NCI-H2107 (cell line): Measurements from ENCODE around the gene MAMSTR.
"Not testable (repeated sequence)": the region's sequence is repeated elsewhere in the genome, so short reads cannot be mapped to it uniquely, and the experiment has no call there.

Source experiments
- DNase-seq: peaks from one replicate; lab custom pipeline; 2025; lab: John Stamatoyannopoulos, UW

The MAMSTR gene

GRCh38 chr19:48685583-48685982 is 33.9 kb downstream of the MAMSTR start:
- no peak for DNase-seq

DNA sequence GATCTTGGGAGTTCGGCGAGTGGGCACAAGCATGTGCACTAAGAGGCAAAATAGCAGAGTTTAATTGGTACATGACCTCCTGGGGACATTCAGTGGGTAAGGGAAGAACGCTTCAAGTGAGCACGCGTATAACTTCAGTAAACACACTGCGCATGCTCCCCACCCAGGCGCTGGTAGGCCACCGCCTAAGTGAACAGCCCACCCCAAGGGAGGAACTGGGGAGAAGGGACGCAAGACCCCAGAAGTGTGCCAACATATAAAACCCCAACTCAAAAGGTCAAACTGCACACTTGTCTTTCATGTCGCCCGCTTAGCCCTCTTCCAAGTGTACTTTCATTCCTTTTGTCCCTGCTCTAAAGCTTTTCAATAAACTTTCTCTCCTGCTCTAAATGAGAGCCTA is 36.2 kb downstream of the MAMSTR start:
- no peak for DNase-seq

- peak; percentile 75 for DNase-seq
Measured at GRCh38 chr19:48681127-48681470, 38.4 kb downstream of the MAMSTR start.

DNA sequence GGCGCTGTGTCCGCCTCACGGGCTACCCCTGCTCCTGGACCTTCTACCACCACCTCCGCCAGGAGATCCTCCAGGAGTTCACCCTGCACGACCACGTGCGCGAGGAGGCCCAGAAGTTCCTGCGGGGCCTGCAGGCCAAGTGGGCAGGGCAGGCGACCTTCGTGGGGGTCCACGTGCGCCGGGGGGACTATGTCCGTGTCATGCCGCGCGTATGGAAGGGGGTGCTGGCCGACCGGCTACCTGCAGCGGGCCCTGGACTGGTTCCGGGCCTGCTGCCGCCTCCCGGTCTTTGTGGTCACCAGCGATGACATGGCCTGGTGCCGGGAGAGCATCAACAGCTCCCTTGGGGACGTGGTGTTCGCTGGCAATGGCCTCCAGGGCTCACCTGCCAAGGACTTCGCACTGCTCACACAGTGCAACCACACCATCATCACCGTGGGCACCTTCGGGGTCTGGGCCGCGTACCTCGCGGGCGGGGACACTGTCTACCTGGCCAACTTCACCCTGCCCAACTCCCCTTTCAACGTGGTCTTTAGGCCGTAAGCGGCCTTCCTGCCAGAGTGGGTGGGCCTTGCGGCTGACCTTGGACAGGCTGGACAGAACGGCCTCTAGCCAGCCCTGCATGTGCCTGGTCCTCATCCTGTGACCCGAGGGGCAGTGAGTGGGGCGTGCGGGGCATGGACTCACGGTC is 38.9 kb downstream of the MAMSTR start:
- no peak for DNase-seq

- not testable (repeated sequence) for DNase-seq
Measured at GRCh38 chr19:48680006-48680405, 39.5 kb downstream of the MAMSTR start.

GRCh38 chr19:48678201-48678600 is 41.3 kb downstream of the MAMSTR start:
- DNase-seq, result no peak

DNA sequence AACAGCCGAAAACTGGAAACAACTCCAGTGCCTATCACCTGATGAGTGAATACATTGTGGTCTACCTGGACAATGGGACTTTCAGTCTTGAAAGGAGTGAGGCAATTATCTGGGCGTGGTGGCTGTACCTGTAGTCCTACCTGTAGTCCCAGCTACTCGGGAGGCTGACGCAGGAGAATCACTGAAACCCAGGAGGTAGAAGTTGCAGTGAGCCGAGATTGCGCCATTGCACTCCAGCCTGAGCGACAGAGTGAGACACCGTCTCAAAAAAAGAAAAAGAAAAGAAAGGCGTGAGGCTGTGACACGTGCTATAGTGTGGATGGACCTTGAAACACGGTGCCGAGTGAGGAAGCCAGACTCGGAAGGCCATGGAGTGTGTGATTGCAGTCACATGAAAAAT is 42.6 kb downstream of the MAMSTR start:
- DNase-seq, result no peak

- no peak for DNase-seq
Measured at GRCh38 chr19:48676487-48676886, 43.0 kb downstream of the MAMSTR start.

GRCh38 chr19:48674921-48675824 is 44.4 kb downstream of the MAMSTR start:
- peak; percentile 61 for DNase-seq

DNA sequence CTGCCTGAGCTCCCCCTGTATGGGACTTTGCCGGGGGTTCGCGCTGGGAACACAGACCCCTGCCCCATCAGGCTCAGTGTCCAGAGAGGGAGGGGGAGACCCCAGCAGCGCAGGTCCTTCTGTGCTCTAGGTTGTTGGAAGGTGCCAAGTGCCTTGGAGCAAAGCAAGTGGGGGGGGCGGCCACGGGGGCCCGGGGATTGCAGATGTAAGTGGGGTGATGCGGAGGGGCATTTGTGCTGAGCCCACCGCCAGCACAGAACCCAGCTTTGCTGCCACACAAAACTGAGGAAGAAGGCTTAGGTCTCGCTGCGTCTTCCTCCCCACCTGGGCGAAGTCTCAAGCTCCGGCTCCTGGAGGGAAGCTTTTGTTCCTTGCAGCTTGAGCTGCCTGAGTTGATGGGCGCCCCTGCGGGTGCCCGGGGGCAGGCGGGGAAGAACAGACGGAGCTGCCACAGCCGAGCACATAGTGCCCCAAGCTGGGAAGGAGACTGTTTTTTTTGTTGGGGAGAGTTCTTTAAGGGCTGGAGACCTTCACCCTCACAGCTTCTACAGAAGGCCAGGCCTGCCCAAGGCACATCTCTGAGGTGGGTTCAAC is 45.2 kb downstream of the MAMSTR start:
- DNase-seq, result no peak

- DNase-seq, result no peak
Measured at GRCh38 chr19:48673436-48674100, 46.0 kb downstream of the MAMSTR start.

- no peak for DNase-seq
Measured at GRCh38 chr19:48672994-48673393, 46.5 kb downstream of the MAMSTR start, which contains the start of gene NTN5. NTN5 (minus strand) TSS chr19:48673017; CDS start chr19:48670986, 2,031 bp downstream.

DNA sequence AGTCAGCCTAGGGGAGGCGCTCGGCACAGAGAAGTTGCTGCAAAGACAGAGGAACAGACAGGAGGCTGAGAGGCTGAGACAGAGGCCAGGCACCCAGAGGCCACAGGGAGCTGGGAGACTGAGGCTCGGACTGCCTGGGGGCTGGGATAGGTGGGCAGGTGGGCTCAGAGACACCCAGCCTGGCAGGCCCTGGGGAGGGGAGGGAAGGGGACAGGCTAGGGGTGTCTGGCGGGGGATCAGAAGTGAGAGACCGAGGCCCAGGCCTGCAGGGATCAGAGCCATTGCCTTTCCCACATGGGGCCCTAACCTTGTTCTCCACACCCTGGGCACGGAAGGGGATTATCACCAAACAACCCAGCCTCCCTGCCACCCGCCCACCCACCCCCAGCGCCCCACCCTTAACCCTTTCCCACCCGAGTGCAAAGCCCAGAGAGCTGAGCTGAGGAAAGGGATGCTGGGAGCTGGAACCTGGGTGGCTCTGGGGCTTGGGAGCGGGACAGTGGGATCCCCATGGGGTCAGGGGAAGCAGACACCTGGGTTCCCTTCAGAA is 48.0 kb downstream of the MAMSTR start:
- DNase-seq, result no peak

GRCh38 chr19:48670699-48671445 is 48.7 kb downstream of the MAMSTR start:
- DNase-seq, result no peak

- no peak for DNase-seq
Measured at GRCh38 chr19:48669903-48670668, 49.4 kb downstream of the MAMSTR start.

- no peak for DNase-seq
Measured at GRCh38 chr19:48668761-48669160, 50.8 kb downstream of the MAMSTR start.

DNA sequence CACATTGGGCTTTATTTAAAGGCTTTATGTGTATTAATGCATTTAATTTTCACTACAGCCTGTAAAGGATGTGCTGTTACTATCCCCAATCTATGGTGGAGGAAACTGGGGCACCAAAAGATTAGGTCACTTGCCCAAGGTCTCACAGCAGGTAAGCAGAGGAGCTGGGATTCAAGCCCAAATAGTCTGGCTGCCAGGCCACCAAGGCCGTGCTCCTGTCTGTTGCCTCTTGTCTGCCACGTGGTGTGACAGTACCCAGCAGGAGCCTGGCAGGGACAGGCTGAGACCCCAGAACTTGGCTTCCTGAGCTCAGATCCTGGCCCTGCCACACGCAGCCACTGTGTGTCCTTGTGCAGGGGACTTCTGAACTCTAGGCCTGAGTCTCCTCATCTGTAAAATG is 51.2 kb downstream of the MAMSTR start:
- no peak for DNase-seq

- no peak for DNase-seq
Measured at GRCh38 chr19:48665786-48666185, 53.7 kb downstream of the MAMSTR start.

GRCh38 chr19:48664476-48664875 is 55.0 kb downstream of the MAMSTR start:
- no peak for DNase-seq

DNA sequence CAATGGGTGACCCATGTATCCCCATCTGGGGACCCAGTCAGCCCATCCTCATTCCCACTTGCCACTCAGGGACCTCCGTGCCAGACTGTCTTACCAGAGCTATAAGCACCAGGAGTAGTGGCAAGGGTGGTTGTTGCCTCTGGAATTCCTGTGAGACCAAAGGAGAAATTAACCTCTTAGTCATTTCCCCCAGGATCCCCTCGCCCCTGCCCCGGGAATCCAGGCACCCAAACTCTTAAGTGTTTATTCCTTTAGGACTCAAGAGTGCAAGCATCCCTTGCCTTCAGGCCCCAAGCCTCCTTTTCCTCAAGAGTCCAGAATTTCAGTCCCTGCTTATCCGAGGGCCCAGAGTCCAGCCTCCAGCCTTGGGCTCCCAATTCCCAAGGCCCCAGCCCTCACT is 55.9 kb downstream of the MAMSTR start:
- DNase-seq, result no peak
